ENCODE data around the gene ASB10. TPM values are rescaled to one million over a fixed set of nuclear protein-coding genes. Genes with fewer than 3 reads are reported as not detected.

Gene ASB10
- total and polyA plus RNA-seq, 2 of the 13 experiments (the other 11 are each of a cell fraction or from before 2014, with no cell fraction given) = not detected

- TF ChIP-seq GLMP (CRISPR knock-in tag; IDR thresholded peaks at IDR 0.05; ENCODE audit: borderline replicate concordance) (no peak), MAFF (IDR thresholded peaks at IDR 0.05; ENCODE audit: low read depth, low read length) (peak; percentile 31; the same call in 1 of the 2 replicates), RBAK (CRISPR knock-in tag; IDR thresholded peaks at IDR 0.05) (no peak), THYN1 (CRISPR knock-in tag; IDR thresholded peaks at IDR 0.05; ENCODE audit: borderline replicate concordance, low read depth) (no peak), ZSCAN5A (CRISPR knock-in tag; IDR thresholded peaks at IDR 0.05; ENCODE audit: borderline replicate concordance) (no peak), REST (IDR thresholded peaks at IDR 0.05; ENCODE audit: borderline replicate concordance in 1 of 2, low read depth in 1 of 2, low read length in 2 of 2) (no peak), SIX1 (CRISPR knock-in tag; IDR thresholded peaks at IDR 0.05; ENCODE audit: borderline replicate concordance) (no peak), SNAPC2 (CRISPR knock-in tag; IDR thresholded peaks at IDR 0.05) (no peak), XBP1 (CRISPR knock-in tag; IDR thresholded peaks at IDR 0.05) (no peak), ZBTB43 (CRISPR knock-in tag; conservative IDR thresholded peaks at IDR 0.05) (no peak), ZSCAN9 (CRISPR knock-in tag; IDR thresholded peaks at IDR 0.05; ENCODE audit: borderline replicate concordance) (no peak), POLR2A (IDR thresholded peaks at IDR 0.05; ENCODE audit: insufficient read depth in 1 of 2, low read depth in 2 of 2, low read length in 2 of 2) (peak in 1 of 2 experiments; percentile 49; a peak in 2 of 4 replicates), NCOR1 (IDR thresholded peaks at IDR 0.05; ENCODE audit: borderline replicate concordance, low read length) (no peak), FOXJ3 (CRISPR knock-in tag; IDR thresholded peaks at IDR 0.05; ENCODE audit: borderline replicate concordance) (0 out of 2 replicates have a peak, but pooled peaks have one; percentile 30), MAFK (conservative IDR thresholded peaks at IDR 0.05 in 1 of 2, IDR thresholded peaks at IDR 0.05 in 1 of 2; ENCODE audit: low read length in 2 of 2) (peak in 1 of 2 experiments; percentile 26; a peak in 1 of 4 replicates), NFE2L1 (CRISPR knock-in tag; IDR thresholded peaks at IDR 0.05; ENCODE audit: borderline replicate concordance) (peak; percentile 74; the same call in 1 of the 2 replicates), ZSCAN22 (CRISPR knock-in tag; IDR thresholded peaks at IDR 0.05) (no peak), FOXP1 (IDR thresholded peaks at IDR 0.05) (no peak), FOXP1 (CRISPR knock-in tag; IDR thresholded peaks at IDR 0.05) (no peak), SUZ12 (IDR thresholded peaks at IDR 0.05; ENCODE audit: low read depth, low read length) (no peak), RBM39 (IDR thresholded peaks at IDR 0.05; ENCODE audit: low read depth, low read length, poor library complexity, severe bottlenecking) (peak; percentile 17), EED (CRISPR knock-in tag; IDR thresholded peaks at IDR 0.05) (no peak), YY1 (IDR thresholded peaks at IDR 0.05; ENCODE audit: insufficient read depth, insufficient replicate concordance, low read depth, low read length) (peak; percentile 77)
Measured at GRCh38 chr7:151232917-151233701, 46.1 kb upstream of the ASB10 start (continued).
